ENCODE measurements around the gene FARP1. TPM values are rescaled to one million over a fixed set of nuclear protein-coding genes. Genes with fewer than 3 reads are reported as not detected.

The FARP1 gene
- total and polyA plus RNA-seq, 2 of the 13 experiments (the other 11 are each of a cell fraction or from before 2014, with no cell fraction given): 70.6 to 126 TPM

- no peak for TF ChIP-seq ZNF607 (CRISPR knock-in tag; IDR thresholded peaks at IDR 0.05; ENCODE audit: borderline replicate concordance)
- peak; percentile 35; the same call in 1 of the 2 replicates for TF ChIP-seq FOXA3 (CRISPR knock-in tag; IDR thresholded peaks at IDR 0.05)
- peak; percentile 19; the same call in 1 of the 2 replicates for TF ChIP-seq SALL1 (CRISPR knock-in tag; IDR thresholded peaks at IDR 0.05)
- no peak for TF ChIP-seq HOXA3 (CRISPR knock-in tag; IDR thresholded peaks at IDR 0.05)
- TF ChIP-seq PHF5A (CRISPR knock-in tag; IDR thresholded peaks at IDR 0.05; ENCODE audit: low read depth, unreplicated experiment): no peak
- TF ChIP-seq FOXA1 (IDR thresholded peaks at IDR 0.05): no peak
- peak; percentile 67 for TF ChIP-seq FOXA1 (CRISPR knock-in tag; IDR thresholded peaks at IDR 0.05)
- TF ChIP-seq FOXP4 (CRISPR knock-in tag; IDR thresholded peaks at IDR 0.05): peak; percentile 53
- no peak for TF ChIP-seq ZSCAN25 (CRISPR knock-in tag; IDR thresholded peaks at IDR 0.05)
- no peak for TF ChIP-seq ZNF780A (CRISPR knock-in tag; IDR thresholded peaks at IDR 0.05)
- no peak for TF ChIP-seq RCOR2 (CRISPR knock-in tag; IDR thresholded peaks at IDR 0.05)
- TF ChIP-seq EP300 (IDR thresholded peaks at IDR 0.05; ENCODE audit: low read depth in 2 of 2, low read length in 2 of 2): peak in 1 of 2 experiments; percentile 43; a peak in 2 of 4 replicates
- no peak; the same call in 1 of the 2 replicates for TF ChIP-seq EP300 (CRISPR knock-in tag; IDR thresholded peaks at IDR 0.05; ENCODE audit: borderline replicate concordance)
- TF ChIP-seq PPARG (CRISPR knock-in tag; conservative IDR thresholded peaks at IDR 0.05): peak; percentile 17; the same call in 1 of the 2 replicates
- peak; percentile 70; the same call in 1 of the 2 replicates for TF ChIP-seq SOX5 (CRISPR knock-in tag; IDR thresholded peaks at IDR 0.05; ENCODE audit: borderline replicate concordance)
- no peak for TF ChIP-seq SP2 (CRISPR knock-in tag; IDR thresholded peaks at IDR 0.05)
- TF ChIP-seq HMGXB4 (CRISPR knock-in tag; IDR thresholded peaks at IDR 0.05; ENCODE audit: borderline replicate concordance in 1 of 2, low read depth in 1 of 2): no peak
Measured at GRCh38 chr13:98291658-98292057, 148.8 kb downstream of the FARP1 start (continued).

Measured in HepG2 (cell line).